T-helper 1 cell treated with Interleukin-12 subunit alpha and Interleukin-12 subunit beta and Interleukin-4 antibody, amounts not matched to agents 30 ng/mL and 1 ng/mL, for 36 hours (primary cell): ENCODE measurements around the gene TENM4. TPM values are rescaled to one million over a fixed set of nuclear protein-coding genes. Genes with fewer than 3 reads are reported as not detected.

Source experiments
- intact Hi-C: fragments of 100-400 bp; cut with micrococcal nuclease; formaldehyde crosslinking; loops from one replicate; pipeline ENCODE4 v1.15.1; 2024
- total RNA-seq: library from RNA; stranded (reverse); gene quantifications from 2 replicates; pipeline ENCODE4 v1.2.3, GENCODE V29; 2022

TENM4 gene
- total RNA-seq, 1 donor from 2014 or later: not detected

GRCh38 chr11:78767027-78767932 is 673.5 kb downstream of the TENM4 start:
- intact Hi-C loops: no loop called here

GRCh38 chr11:78764946-78765345 is 675.9 kb downstream of the TENM4 start:
- intact Hi-C loops: no loop called here

- intact Hi-C loops: no loop called here
Measured at GRCh38 chr11:78763664-78764063, 677.2 kb downstream of the TENM4 start.

GRCh38 chr11:78762105-78762504 is 678.7 kb downstream of the TENM4 start:
- intact Hi-C loops: no loop called here

- intact Hi-C loops: no loop called here
Measured at GRCh38 chr11:78759071-78759470, 681.8 kb downstream of the TENM4 start.

- intact Hi-C loops: no loop called here
Measured at GRCh38 chr11:78753297-78753696, 687.5 kb downstream of the TENM4 start.

- intact Hi-C loops: no loop called here
Measured at GRCh38 chr11:78752494-78752893, 688.3 kb downstream of the TENM4 start.

GRCh38 chr11:78748918-78749690 is 691.7 kb downstream of the TENM4 start:
- intact Hi-C loops: no loop called here

GRCh38 chr11:78744949-78745348 is 695.9 kb downstream of the TENM4 start:
- intact Hi-C loops: no loop called here

- intact Hi-C loops: no loop called here
Measured at GRCh38 chr11:78744202-78744601, 696.6 kb downstream of the TENM4 start.

GRCh38 chr11:78742430-78742829 is 698.4 kb downstream of the TENM4 start:
- intact Hi-C loops: no loop called here

- intact Hi-C loops: no loop called here
Measured at GRCh38 chr11:78741741-78742140, 699.1 kb downstream of the TENM4 start.

GRCh38 chr11:78740199-78741071 is 700.4 kb downstream of the TENM4 start:
- intact Hi-C loops: no loop called here

- intact Hi-C loops: no loop called here
Measured at GRCh38 chr11:78737891-78738290, 702.9 kb downstream of the TENM4 start.

- intact Hi-C loops: no loop called here
Measured at GRCh38 chr11:78737301-78737700, 703.5 kb downstream of the TENM4 start.

- intact Hi-C loops: no loop called here
Measured at GRCh38 chr11:78735711-78736110, 705.1 kb downstream of the TENM4 start.

- intact Hi-C loops: no loop called here
Measured at GRCh38 chr11:78733031-78733430, 707.8 kb downstream of the TENM4 start.

- intact Hi-C loops: no loop called here
Measured at GRCh38 chr11:78732246-78732645, 708.6 kb downstream of the TENM4 start.

GRCh38 chr11:78731027-78731426 is 709.8 kb downstream of the TENM4 start:
- intact Hi-C loops: no loop called here

GRCh38 chr11:78730267-78730824 is 710.5 kb downstream of the TENM4 start:
- intact Hi-C loops: no loop called here

GRCh38 chr11:78727816-78728215 is 713.0 kb downstream of the TENM4 start:
- intact Hi-C loops: no loop called here
